Pons (tissue), 1 donor: ENCODE results near the gene ECEL1.

Experiments used
- DNase-seq: peaks from one replicate; pipeline ENCODE4 v3.0.0-alpha.2; 2016; ENCODE audit warnings: low spot score

Gene ECEL1

GRCh38 chr2:232523402-232523681 is 35.7 kb upstream of the ECEL1 start:
- no peak for DNase-seq

DNA sequence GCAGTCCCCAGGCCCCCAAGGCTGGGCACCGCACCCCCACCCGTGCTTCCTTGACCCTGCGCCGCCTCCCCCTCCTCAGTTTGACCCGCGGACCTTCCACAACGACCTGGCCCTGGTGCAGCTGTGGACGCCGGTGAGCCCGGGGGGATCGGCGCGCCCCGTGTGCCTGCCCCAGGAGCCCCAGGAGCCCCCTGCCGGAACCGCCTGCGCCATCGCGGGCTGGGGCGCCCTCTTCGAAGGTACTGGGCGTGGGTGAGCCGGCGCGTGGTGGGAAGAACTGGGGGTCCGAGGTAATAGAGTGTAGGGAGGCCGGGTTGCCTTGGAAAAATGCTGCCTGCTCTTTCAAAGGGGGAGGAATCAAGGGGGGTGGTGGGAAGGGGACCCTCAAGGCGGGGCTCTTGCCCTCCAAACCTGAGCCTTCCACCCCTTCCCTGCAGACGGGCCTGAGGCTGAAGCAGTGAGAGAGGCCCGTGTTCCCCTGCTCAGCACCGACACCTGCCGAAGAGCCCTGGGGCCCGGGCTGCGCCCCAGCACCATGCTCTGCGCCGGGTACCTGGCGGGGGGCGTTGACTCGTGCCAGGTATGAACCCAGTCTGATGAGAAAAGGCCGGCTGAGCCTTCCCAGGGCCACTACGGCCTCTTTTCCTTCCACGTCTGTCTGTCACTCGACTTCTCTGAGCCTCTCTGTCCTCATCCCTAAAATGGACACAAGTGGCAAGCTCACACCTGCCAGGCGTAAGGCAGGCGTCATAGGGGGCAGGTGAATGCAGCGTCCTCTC is 35.2 kb upstream of the ECEL1 start:
- DNase-seq, result no peak

DNA sequence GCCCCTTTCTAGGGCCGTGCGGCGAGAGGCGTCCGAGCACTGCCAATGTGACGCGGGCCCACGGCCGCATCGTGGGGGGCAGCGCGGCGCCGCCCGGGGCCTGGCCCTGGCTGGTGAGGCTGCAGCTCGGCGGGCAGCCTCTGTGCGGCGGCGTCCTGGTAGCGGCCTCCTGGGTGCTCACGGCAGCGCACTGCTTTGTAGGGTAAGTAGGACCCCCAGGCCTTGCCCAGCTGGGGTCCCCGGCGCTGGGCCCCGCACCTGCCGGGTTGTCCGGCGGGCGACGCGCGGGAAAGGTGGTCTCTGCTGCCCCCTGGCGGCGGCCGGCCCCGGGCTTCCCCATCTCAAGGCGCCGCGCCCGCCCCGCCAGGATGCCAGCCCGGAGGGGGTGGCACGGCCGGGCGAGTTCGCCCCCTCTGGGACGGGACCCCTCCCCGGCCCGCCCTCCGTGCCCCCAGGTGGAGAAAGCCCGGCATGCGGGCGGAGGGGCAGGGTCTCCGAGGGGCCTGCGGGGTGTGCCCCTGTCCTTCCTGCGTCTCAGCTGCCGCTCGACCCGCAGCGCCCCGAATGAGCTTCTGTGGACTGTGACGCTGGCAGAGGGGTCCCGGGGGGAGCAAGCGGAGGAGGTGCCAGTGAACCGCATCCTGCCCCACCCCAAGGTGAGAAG is 34.5 kb upstream of the ECEL1 start:
- DNase-seq, result no peak

DNA sequence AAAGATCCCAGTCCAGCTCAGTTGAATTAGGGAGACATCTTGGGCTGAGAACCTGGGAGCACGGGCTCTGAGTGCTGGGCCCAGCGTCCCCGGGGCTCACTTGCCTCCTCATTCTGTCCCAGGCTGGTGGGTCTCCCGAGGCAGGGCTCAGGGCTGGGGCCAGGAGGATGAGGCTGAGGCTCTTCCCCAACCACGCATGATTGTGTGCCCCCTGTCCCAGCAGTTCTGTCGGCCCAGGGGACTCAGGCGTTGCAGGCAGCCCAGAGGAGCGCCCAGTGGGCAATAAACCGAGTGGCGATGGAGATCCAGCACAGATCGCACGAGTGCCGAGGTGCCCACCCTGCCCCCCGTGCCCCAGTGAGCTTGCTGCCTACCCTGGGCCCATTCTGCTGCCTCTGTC is 33.5 kb upstream of the ECEL1 start:
- no peak for DNase-seq

- DNase-seq, result no peak
Observed at GRCh38 chr2:232520489-232520888, 32.9 kb upstream of the ECEL1 start.

GRCh38 chr2:232519581-232520438 is 32.2 kb upstream of the ECEL1 start, which contains the start of gene PRSS56:
TSS of gene PRSS56 (plus strand) at chr2:232520388. CDS start at chr2:232520599, 211 bp downstream.
- no peak for DNase-seq

GRCh38 chr2:232518844-232519243 is 31.2 kb upstream of the ECEL1 start:
- no peak for DNase-seq

GRCh38 chr2:232516551-232516950 is 28.9 kb upstream of the ECEL1 start:
- no peak for DNase-seq

- no peak for DNase-seq
Observed at GRCh38 chr2:232515639-232516038, 28.0 kb upstream of the ECEL1 start.

DNA sequence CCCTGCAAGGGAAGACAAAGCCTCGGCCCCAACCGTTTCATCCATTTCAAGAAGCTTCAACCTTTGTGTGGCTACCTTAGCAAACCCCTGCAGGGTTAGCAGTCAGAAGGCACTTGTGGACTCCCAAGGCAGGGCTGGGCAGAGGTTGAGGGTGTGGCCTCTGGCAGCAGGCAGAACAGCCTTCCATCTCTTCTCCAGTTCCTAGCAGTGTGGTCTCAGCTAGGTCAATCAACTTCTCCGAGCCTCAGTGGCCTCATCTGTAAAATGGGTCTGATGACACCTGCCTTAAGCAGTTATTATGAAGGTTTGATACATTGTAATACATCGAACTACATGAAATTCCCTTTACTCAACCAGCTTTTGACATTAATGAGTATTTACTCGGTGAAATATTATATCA is 25.7 kb upstream of the ECEL1 start:
- no peak for DNase-seq

DNA sequence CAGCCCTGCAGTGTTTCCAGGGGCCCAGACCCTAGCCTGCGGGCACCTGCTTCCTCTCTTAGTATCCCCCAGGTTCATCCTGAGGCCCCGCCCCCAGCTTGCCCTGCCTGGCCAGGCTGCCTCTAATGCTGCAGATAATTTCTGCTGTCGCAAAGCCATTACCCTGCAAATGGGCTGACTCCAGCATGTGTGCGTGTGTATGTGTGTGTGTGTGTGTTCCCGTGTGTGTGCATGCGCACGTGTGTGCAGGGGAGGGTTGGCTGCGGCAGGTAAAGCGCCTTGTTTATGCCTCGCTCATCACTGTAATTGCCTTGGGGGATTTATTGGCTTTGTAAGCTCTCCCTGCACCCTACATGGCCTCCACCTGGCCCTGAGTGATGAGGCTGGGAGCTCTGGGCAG is 25.0 kb upstream of the ECEL1 start:
- no peak for DNase-seq

DNA sequence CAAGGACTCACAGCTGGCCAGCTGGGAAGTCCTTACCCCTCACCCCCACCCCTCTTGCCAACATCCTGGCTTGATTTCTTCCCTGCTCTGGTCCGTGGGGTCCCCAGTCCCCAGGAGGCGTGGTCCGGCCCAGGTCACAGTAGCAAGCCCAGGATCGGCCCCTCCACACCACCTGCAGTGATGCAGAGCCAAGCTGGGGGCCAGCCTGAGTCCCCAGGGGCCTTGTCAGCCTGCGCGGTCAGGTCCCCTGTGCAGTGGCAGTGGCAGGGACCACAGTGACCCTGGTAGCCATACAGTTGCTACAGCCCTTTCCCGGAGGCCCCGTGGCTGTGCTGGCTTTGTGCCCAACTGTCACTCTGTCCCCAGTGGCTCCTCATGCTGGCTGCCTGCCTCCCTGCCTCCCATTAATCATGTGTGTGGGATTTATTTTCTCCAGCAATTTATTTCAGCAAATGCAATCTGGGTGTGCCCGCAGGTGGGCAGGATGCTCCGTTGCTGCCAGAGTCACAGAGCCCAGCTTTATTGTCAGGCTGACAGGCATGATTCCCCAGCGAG is 23.8 kb upstream of the ECEL1 start:
- DNase-seq, result no peak

- DNase-seq, result no peak
Observed at GRCh38 chr2:232508251-232508650, 20.6 kb upstream of the ECEL1 start.

GRCh38 chr2:232506709-232507108 is 19.1 kb upstream of the ECEL1 start:
- no peak for DNase-seq

DNA sequence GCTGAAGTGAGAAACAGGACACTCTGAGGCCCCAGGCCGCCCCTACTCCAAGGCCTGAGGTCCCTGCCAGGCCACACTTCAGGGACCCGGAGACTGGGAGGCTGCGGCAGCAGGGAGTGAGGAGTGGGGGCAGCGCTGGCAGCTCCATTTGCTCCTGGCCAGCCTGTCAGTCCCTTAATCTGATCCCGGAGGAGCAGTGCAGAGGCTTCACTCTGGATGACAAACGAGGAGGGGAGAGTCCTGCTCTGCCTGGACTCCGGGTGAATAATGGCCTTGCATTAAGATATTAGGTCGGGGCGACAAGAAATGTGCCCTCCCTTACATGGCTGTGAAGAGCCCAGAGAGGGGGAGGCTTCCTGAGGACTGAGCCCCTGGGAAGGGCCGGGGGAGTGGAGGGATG is 18.2 kb upstream of the ECEL1 start:
- no peak for DNase-seq

GRCh38 chr2:232504438-232504837 is 16.8 kb upstream of the ECEL1 start:
- DNase-seq, result no peak

DNA sequence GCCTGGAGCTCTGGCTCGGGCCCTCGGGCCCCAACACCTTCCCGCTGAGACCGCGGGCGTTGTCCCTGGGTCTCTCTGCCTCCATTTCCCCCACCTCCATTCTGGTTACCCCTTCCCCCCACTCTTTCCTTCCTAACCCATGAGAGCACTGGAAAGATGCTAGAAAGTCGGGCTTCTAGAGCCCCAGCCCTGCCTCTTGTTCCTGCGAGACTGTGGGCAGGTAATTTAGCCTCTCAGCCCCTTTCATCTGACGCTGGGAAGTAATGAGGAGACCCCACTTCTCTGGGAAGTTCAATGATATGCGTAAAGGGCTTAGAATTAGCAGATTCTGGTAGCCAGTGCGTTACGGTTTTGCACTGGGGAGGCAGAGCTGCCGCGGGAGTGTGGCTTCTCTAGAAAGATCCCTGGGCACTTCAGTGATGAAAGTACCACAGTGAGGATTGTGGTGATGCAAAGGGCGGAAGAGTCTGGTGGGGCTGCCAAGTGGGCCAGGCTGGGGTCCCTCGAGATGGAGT is 16.2 kb upstream of the ECEL1 start:
- no peak for DNase-seq

GRCh38 chr2:232502911-232503808 is 15.5 kb upstream of the ECEL1 start:
- DNase-seq, result no peak

DNA sequence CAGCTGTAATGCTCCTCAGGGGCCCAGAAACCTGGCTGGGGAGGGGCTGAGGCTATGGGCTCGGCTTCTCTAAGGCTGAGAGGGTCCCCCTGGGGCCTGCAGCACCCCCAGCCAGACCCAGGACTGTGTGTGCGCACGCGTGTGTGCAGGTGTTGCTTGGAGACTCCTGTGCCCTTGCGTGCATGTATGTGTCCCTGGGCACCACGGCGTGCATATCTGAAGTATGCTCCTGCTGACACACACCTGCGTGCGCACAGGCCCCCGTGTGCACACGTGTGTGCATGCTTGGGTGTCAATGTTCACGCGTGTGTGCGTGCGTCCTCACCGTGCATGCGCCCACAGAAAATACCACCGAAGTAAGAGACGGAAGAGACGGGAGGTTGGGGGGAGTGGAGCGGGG is 14.9 kb upstream of the ECEL1 start:
- no peak for DNase-seq

GRCh38 chr2:232501794-232502390 is 14.3 kb upstream of the ECEL1 start:
- DNase-seq, result no peak

- no peak for DNase-seq
Observed at GRCh38 chr2:232501331-232501771, 13.7 kb upstream of the ECEL1 start.
